Bronchial epithelial cell (primary cell): Measurements from ENCODE around the gene NDUFA9. TPM values are rescaled to one million over a fixed set of nuclear protein-coding genes. Genes with fewer than 3 reads are reported as not detected.

Source experiments
- DNase-seq: peaks from one replicate; pipeline ENCODE4 v3.0.0-alpha.2; 2010; ENCODE audit warnings: low read depth
- FAIRE-seq: peaks from 2 replicates; lab custom pipeline; 2011; peaks lifted over from hg19 to GRCh38; lab: Jason Lieb, UNC
- H3K27me3 ChIP-seq: 2 replicates; pipeline ENCODE4 v1.5.1; 2011; ENCODE audit warnings: low read length; ENCODE audit not compliant: control insufficient read depth, insufficient read depth
- H3K36me3 ChIP-seq: 2 replicates; pipeline ENCODE4 v1.5.1; 2011; ENCODE audit warnings: low read length; ENCODE audit not compliant: control insufficient read depth, insufficient read depth
- H3K4me3 ChIP-seq: 2 replicates; pipeline ENCODE4 v1.5.1; 2011; ENCODE audit warnings: mild to moderate bottlenecking, low read depth, low read length, control low read depth
- total RNA-seq: library from RNA; depleted of rRNA; stranded (reverse); fragments of >200 nt; gene quantifications from 2 replicates; pipeline ENCODE4 v1.2.1, GENCODE V29; 2014
- TF ChIP-seq, protein P1 (sequence below): IDR thresholded peaks from 2 replicates; pipeline ENCODE4 v1.5.1; 2011; ENCODE audit warnings: mild to moderate bottlenecking, moderate library complexity, low read length, control low read depth, inconsistent platforms; ENCODE audit not compliant: insufficient read depth, severe bottlenecking

The NDUFA9 gene
- total RNA-seq, 1 donor from 2014 or later, result 31.6 TPM

DNA sequence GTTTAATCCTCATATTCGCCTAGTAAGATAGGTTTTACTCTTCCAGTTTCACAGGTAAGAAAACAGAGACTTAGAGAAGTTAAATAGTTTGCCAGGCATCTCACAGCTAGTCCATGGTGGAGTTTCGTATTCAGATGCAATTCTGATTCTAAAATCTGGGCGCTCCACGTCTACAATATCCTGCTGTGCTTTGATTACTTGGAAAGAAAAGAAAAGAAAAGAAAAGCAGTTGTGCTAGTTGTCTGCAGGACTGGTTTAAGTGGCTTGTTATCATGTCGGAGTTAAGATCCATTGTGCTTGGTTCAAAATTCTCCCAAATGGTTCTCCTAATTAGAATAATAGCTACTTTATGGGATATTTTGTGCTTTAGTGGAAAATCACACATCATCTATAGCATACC lies 18.7 kb upstream of the NDUFA9 start:
- Histone ChIP-seq H3K27me3 (no peaks in the 10 kb centered on the region), H3K4me3 (no peak overlapping the region), H3K36me3 (no peaks in the 10 kb centered on the region)
- no peak for FAIRE-seq
- TF ChIP-seq, protein P1, sequence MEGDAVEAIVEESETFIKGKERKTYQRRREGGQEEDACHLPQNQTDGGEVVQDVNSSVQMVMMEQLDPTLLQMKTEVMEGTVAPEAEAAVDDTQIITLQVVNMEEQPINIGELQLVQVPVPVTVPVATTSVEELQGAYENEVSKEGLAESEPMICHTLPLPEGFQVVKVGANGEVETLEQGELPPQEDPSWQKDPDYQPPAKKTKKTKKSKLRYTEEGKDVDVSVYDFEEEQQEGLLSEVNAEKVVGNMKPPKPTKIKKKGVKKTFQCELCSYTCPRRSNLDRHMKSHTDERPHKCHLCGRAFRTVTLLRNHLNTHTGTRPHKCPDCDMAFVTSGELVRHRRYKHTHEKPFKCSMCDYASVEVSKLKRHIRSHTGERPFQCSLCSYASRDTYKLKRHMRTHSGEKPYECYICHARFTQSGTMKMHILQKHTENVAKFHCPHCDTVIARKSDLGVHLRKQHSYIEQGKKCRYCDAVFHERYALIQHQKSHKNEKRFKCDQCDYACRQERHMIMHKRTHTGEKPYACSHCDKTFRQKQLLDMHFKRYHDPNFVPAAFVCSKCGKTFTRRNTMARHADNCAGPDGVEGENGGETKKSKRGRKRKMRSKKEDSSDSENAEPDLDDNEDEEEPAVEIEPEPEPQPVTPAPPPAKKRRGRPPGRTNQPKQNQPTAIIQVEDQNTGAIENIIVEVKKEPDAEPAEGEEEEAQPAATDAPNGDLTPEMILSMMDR, result no peak
- DNase-seq, result no peak

DNA sequence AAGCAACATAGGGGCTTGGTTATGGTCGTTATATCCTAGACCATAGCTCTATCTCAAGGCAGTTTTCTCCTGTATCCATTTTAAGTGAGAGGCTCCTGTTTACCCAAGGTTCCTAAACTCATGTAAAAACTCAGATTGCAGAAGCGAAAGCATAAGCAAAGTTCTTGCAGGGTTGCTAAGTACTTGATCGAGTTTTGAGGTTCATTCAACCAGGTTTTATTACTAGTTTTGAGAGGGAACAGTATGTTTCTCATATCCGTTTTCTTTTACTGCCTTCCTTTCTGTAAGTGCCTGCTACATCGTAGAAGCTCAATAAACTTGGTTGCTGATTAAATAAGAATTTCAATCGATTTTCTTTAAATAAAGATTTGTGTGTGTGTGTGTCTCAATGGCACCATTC lies 5.2 kb upstream of the NDUFA9 start:
- no peak for FAIRE-seq
- DNase-seq, result no peak
- no peaks in the 10 kb centered on the region for H3K36me3 ChIP-seq
- H3K4me3 ChIP-seq, result no peak overlapping the region
- H3K27me3 ChIP-seq, result no peaks in the 10 kb centered on the region
- TF ChIP-seq, protein P1, result no peak

DNA sequence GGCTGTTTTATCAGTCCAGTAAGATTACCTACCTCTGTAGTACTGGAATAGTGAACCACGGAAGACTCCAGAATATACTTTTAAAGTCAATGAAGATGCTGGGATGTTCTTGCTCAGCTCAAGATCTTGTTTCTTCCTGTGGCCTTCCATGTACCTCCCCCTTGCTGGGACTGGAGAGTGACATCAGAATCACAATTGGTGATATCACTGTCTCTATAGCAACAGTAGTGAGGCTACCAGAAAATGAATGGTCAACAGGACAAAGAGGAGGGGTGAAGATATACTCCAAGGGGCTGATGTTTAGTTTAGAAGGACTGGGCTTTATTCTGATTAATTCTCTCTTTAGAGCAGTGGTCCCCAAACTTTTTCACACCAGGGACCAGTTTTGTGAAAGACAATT lies 3.9 kb upstream of the NDUFA9 start:
- TF ChIP-seq, protein P1, result no peak
- DNase-seq, result no peak
- Histone ChIP-seq H3K27me3 (no peaks in the 10 kb centered on the region), H3K36me3 (no peaks in the 10 kb centered on the region), H3K4me3 (no peak overlapping the region)
- FAIRE-seq, result no peak

DNA sequence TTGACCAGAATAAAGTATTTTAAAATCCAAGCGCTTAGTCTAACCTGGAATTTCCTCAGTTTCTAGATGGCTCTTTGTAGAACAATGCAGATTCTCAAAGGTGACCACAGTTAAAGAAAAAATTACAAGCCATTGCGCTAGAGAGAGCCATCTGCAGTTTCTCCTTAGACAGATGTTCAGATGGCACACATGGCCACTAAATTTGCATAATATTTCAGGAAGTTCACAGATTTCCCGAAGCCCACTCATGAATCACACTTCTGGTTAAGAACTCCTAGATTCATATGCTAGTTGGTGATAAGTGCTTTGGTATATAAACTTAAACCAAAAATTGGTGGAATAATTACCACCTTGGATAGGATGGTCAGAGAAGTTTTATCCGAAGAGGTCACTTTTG lies 812 bp upstream of the NDUFA9 start:
- FAIRE-seq (no peak), DNase-seq (peak; percentile 24)
- Histone ChIP-seq H3K4me3 (peak overlapping the region; percentile 88), H3K36me3 (no peaks in the 10 kb centered on the region), H3K27me3 (no peaks in the 10 kb centered on the region)
- TF ChIP-seq, protein P1, result no peak

DNA sequence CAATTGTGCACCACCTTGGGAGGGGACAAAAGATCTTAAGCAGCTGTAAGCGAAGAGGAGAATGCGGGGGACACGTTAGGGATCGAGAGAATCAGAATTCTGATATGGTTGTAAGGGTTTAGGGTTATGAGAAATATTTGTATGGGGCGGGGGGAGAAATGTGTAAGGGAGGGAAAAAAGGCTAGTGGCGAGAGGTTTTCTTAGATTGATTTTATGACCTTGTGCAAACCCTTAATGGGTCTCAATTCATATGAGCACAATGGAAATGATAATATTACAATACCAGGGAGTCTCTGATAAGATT lies 396 bp downstream of the NDUFA9 start:
- Histone ChIP-seq H3K36me3 (peaks cover 2% of the 10 kb centered on the region), H3K4me3 (peak overlapping the region; percentile 88), H3K27me3 (no peaks in the 10 kb centered on the region)
- FAIRE-seq (no peak), DNase-seq (no peak)
- TF ChIP-seq, protein P1, result no peak

DNA sequence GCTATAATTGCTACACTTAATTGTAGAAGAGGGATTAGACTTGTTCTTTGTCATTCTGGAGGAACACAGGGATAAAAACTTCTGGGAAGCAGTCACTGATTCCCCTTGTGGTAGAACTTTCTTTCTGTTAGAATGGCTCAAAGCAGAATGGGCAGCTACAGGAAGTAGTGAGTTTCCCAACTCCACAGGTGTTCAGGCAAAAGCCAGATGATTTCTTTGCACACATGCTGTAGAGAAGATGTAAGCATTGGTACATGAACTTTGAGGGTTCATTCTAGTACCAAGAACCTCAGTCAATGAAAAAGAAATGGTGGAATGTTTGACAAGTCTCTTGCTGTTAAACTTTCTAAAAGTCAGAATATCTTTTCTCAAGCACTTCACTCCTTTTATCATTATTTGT lies 4.3 kb downstream of the NDUFA9 start:
- H3K4me3 ChIP-seq, result no peak overlapping the region
- FAIRE-seq, result no peak
- no peak for DNase-seq

More for the DNA sequence above, 4.3 kb downstream of the NDUFA9 start:
- TF ChIP-seq, protein P1, result no peak
- peaks cover 12% of the 10 kb centered on the region for H3K36me3 ChIP-seq
- no peaks in the 10 kb centered on the region for H3K27me3 ChIP-seq
